ENCODE measurements around the gene EPGN. TPM values are rescaled to one million over a fixed set of nuclear protein-coding genes. Genes with fewer than 3 reads are reported as not detected.

The EPGN gene
- total and polyA plus RNA-seq, 2 of the 13 experiments (the other 11 are each of a cell fraction or from before 2014, with no cell fraction given), result not detected

GRCh38 chr4:74320559-74321118, 12.4 kb downstream of the EPGN start (continued):
- TF ChIP-seq FOXC1 (CRISPR knock-in tag; IDR thresholded peaks at IDR 0.05; ENCODE audit: borderline replicate concordance) (no peak), ZNF598 (CRISPR knock-in tag; IDR thresholded peaks at IDR 0.05; ENCODE audit: borderline replicate concordance) (no peak), ZC3H4 (CRISPR knock-in tag; IDR thresholded peaks at IDR 0.05; ENCODE audit: borderline replicate concordance) (no peak), KDM2A (CRISPR knock-in tag; IDR thresholded peaks at IDR 0.05; ENCODE audit: borderline replicate concordance, low read depth) (no peak), ARID3A (IDR thresholded peaks at IDR 0.05; ENCODE audit: low read depth, low read length) (0 out of 2 replicates have a peak, but pooled peaks have one; percentile 25), SRSF1 (optimal IDR thresholded peaks at IDR 0.05; ENCODE audit: low read depth, low read length) (no peak), ARID2 (CRISPR knock-in tag; IDR thresholded peaks at IDR 0.05; ENCODE audit: borderline replicate concordance) (no peak), CENPX (CRISPR knock-in tag; IDR thresholded peaks at IDR 0.05) (no peak), ZNF496 (CRISPR knock-in tag; IDR thresholded peaks at IDR 0.05; ENCODE audit: insufficient replicate concordance) (no peak), ZFP36L1 (CRISPR knock-in tag; IDR thresholded peaks at IDR 0.05) (no peak), PBX3 (CRISPR knock-in tag; IDR thresholded peaks at IDR 0.05; ENCODE audit: borderline replicate concordance) (no peak), MLLT10 (CRISPR knock-in tag; IDR thresholded peaks at IDR 0.05) (no peak), CTCF (CRISPR knock-in tag; IDR thresholded peaks at IDR 0.05) (peak; percentile 42), KLF15 (CRISPR knock-in tag; IDR thresholded peaks at IDR 0.05; ENCODE audit: borderline replicate concordance) (no peak), ZEB1 (IDR thresholded peaks at IDR 0.05; ENCODE audit: insufficient replicate concordance, low read depth) (no peak), KLF9 (CRISPR knock-in tag; IDR thresholded peaks at IDR 0.05; ENCODE audit: low read depth) (no peak), ZBTB7A (CRISPR knock-in tag; IDR thresholded peaks at IDR 0.05) (no peak), ZFP90 (CRISPR knock-in tag; IDR thresholded peaks at IDR 0.05; ENCODE audit: borderline replicate concordance) (no peak), FOXK2 (IDR thresholded peaks at IDR 0.05) (no peak), GMEB1 (CRISPR knock-in tag; IDR thresholded peaks at IDR 0.05; ENCODE audit: borderline replicate concordance) (no peak), CC2D1A (CRISPR knock-in tag; IDR thresholded peaks at IDR 0.05) (no peak), STAG1 (CRISPR knock-in tag; IDR thresholded peaks at IDR 0.05) (peak; percentile 73), ZNF296 (CRISPR knock-in tag; conservative IDR thresholded peaks at IDR 0.05) (no peak), ZNF24 (IDR thresholded peaks at IDR 0.05) (no peak)
